Esophagus squamous epithelium (tissue), 4 donors: Measurements from ENCODE around the gene TNFAIP8L1.

ENCODE experiments used
- CTCF ChIP-seq, 6 experiments: fragments of 450-650 bp in 4 of 6; fragments of 200-600 bp in 2 of 6; sonication (generic) in 2 of 6; IDR thresholded peaks; one replicate each; pipeline ENCODE4 v1.5.1; 2016 to 2019; ENCODE audit warnings: antibody characterized with exemption in 6 of 6, mild to moderate bottlenecking in 4 of 6, moderate library complexity in 4 of 6
- POLR2A ChIP-seq, 4 donors: fragments of 450-650 bp; IDR thresholded peaks; one replicate each; pipeline ENCODE4 v1.6.1; 2017; ENCODE audit warnings: antibody characterized with exemption in 4 of 4, mild to moderate bottlenecking in 4 of 4, moderate library complexity in 3 of 4

DNA sequence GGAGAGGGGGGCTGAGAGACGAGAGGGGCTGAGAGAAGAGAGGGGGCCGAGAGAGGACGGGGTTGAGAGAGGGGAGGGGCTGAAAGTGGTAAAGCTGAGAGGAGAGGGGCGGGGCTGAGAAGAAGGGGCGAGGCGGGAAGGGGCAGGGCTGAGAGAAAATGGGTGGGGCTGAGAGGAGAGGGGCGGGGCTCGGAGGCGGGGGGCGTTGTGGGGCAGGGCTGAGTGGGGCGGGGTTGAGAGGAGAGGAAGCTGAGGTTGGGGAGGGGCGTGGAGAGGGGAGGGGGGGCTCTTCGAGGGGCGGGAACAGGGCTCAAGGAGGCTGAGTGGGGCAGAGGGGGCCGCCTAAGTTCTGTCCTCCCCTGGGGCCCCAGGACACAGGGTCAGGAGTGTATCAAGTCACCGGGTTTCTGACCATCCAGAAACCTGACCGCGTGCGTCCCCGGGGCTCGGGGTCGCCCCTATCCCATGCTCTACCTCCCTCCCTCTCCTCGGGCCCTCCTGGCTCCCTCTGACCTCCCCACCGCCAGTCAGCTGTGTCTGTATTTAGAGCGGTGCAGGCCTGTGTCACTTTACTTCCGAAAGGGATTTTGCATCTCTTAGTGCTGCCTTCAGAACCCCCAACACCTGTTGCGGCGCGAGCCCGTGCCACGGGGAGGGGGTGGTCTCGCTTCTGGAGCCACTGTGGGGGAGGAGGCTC lies 41.2 kb upstream of the TNFAIP8L1 start:
- TF ChIP-seq CTCF (IDR thresholded peaks at IDR 0.05) (no peak), POLR2A (IDR thresholded peaks at IDR 0.05) (no peak)
